Measurements from ENCODE around the gene CNTN5.
"Not testable (repeated sequence)": the region's sequence is repeated elsewhere in the genome, so short reads cannot be mapped to it uniquely, and the experiment has no call there.

The CNTN5 gene

GRCh38 chr11:99080154-99080553 is 59.4 kb downstream of the CNTN5 start:
- H3K9me3 Mint-ChIP-seq = no peaks in the 10 kb centered on the region

GRCh38 chr11:99098258-99098657 is 77.5 kb downstream of the CNTN5 start:
- Mint-ChIP-seq H3K27me3 (ENCODE audit: low read depth) (no peaks in the 10 kb centered on the region), H3K36me3 (ENCODE audit: low read depth) (no peaks in the 10 kb centered on the region), H3K4me1 (peaks cover 12% of the 10 kb centered on the region), H3K4me3 (no peak overlapping the region), H3K9me3 (peaks cover 15% of the 10 kb centered on the region), H3K27ac (peak overlapping the region; percentile 34 to 59 (median 54))
- no peak for TF ChIP-seq CTCF (IDR thresholded peaks at IDR 0.05; ENCODE audit: unreplicated experiment in 3 of 3)

More at GRCh38 chr11:99080154-99080553, 59.4 kb downstream of the CNTN5 start:
- Mint-ChIP-seq H3K4me1 (no peaks in the 10 kb centered on the region), H3K4me3 (no peak overlapping the region), H3K27ac (no peak overlapping the region), H3K36me3 (ENCODE audit: low read depth) (no peaks in the 10 kb centered on the region), H3K27me3 (ENCODE audit: low read depth) (no peaks in the 10 kb centered on the region)
- no peak for TF ChIP-seq CTCF (IDR thresholded peaks at IDR 0.05; ENCODE audit: unreplicated experiment in 3 of 3)

GRCh38 chr11:99098751-99099150 is 78.0 kb downstream of the CNTN5 start:
- H3K27me3 Mint-ChIP-seq (ENCODE audit: low read depth) = no peaks in the 10 kb centered on the region
- no peaks in the 10 kb centered on the region for H3K36me3 Mint-ChIP-seq (ENCODE audit: low read depth)
- no peak for TF ChIP-seq CTCF (IDR thresholded peaks at IDR 0.05; ENCODE audit: unreplicated experiment in 3 of 3)
- peaks cover 15% of the 10 kb centered on the region for H3K9me3 Mint-ChIP-seq
- peaks cover 12% of the 10 kb centered on the region for H3K4me1 Mint-ChIP-seq
- H3K27ac Mint-ChIP-seq = peak overlapping the region in 2 of 3 experiments; percentile 54 to 59
- no peak overlapping the region for H3K4me3 Mint-ChIP-seq

- Mint-ChIP-seq H3K4me1 (no peaks in the 10 kb centered on the region), H3K9me3 (no peaks in the 10 kb centered on the region), H3K27me3 (ENCODE audit: low read depth) (peaks cover 4% of the 10 kb centered on the region), H3K27ac (no peak overlapping the region), H3K36me3 (ENCODE audit: low read depth) (no peaks in the 10 kb centered on the region), H3K4me3 (no peak overlapping the region)
- no peak for TF ChIP-seq CTCF (IDR thresholded peaks at IDR 0.05; ENCODE audit: unreplicated experiment in 3 of 3)
Measured at GRCh38 chr11:99117603-99118002, 96.9 kb downstream of the CNTN5 start.

GRCh38 chr11:99133862-99134261 is 113.1 kb downstream of the CNTN5 start:
- not testable (repeated sequence) for H3K4me1 Mint-ChIP-seq; H3K27ac Mint-ChIP-seq; H3K36me3 Mint-ChIP-seq (ENCODE audit: low read depth); H3K4me3 Mint-ChIP-seq; H3K27me3 Mint-ChIP-seq (ENCODE audit: low read depth)
- peaks cover 28% of the 10 kb centered on the region for H3K9me3 Mint-ChIP-seq

GRCh38 chr11:99135508-99135907 is 114.8 kb downstream of the CNTN5 start:
- Mint-ChIP-seq H3K4me1 (no peaks in the 10 kb centered on the region), H3K27ac (no peak overlapping the region), H3K27me3 (ENCODE audit: low read depth) (no peaks in the 10 kb centered on the region), H3K4me3 (no peak overlapping the region), H3K36me3 (ENCODE audit: low read depth) (no peaks in the 10 kb centered on the region), H3K9me3 (peaks cover 19% of the 10 kb centered on the region)
- no peak for TF ChIP-seq CTCF (IDR thresholded peaks at IDR 0.05; ENCODE audit: unreplicated experiment in 3 of 3)
